C4-2B (cell line): ENCODE data around the gene CEP68.

Experiments
- ZFX ChIP-seq: fragments of 450-650 bp; IDR thresholded peaks from 2 replicates; pipeline ENCODE4 v1.6.1; 2017
- TF ChIP-seq, protein P1 (sequence below): fragments of 450-650 bp; conservative IDR thresholded peaks from 2 replicates; pipeline ENCODE4 v1.5.1; 2017; ENCODE audit warnings: mild to moderate bottlenecking

DNA sequence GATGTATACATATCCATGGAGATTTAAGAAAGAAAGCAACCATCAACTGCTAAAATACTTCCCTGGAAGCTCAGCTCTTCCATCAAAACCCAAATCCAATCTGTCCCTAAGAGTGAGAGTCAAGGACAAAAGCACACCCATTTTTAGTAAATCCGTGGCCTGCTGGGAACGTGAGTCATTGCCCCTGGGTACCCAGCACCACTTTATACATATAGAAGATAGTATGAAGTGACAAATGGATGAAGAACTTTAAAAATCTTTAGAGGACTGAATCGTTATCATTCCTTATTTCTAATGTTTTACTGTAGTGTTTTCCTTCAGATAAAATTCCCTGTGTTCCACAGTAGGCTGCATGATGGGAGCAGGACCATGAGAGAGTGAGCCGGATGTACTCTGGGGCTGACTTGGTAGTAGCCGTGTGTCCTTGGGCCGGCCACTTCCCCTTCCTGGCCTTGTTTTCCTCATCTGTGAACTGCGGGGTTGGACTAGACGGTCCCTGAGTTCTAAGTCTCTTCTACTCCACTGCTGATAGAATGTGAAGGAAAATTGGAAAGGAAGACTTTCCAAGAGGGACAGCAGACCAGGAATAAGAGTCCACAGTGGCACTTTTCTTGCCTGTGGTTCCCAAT lies 28.5 kb upstream of the CEP68 start:
- TF ChIP-seq, protein P1, sequence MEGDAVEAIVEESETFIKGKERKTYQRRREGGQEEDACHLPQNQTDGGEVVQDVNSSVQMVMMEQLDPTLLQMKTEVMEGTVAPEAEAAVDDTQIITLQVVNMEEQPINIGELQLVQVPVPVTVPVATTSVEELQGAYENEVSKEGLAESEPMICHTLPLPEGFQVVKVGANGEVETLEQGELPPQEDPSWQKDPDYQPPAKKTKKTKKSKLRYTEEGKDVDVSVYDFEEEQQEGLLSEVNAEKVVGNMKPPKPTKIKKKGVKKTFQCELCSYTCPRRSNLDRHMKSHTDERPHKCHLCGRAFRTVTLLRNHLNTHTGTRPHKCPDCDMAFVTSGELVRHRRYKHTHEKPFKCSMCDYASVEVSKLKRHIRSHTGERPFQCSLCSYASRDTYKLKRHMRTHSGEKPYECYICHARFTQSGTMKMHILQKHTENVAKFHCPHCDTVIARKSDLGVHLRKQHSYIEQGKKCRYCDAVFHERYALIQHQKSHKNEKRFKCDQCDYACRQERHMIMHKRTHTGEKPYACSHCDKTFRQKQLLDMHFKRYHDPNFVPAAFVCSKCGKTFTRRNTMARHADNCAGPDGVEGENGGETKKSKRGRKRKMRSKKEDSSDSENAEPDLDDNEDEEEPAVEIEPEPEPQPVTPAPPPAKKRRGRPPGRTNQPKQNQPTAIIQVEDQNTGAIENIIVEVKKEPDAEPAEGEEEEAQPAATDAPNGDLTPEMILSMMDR, result no peak
- no peak for TF ChIP-seq ZFX
